Sigmoid colon (tissue), 7 donors: ENCODE results near the gene LCOR. TPM values are rescaled to one million over a fixed set of nuclear protein-coding genes. Genes with fewer than 3 reads are reported as not detected.

Experiments
- DNase-seq: peaks from one replicate; pipeline ENCODE4 v3.0.0-alpha.2; 2019
- H3K27ac ChIP-seq, 4 donors: fragments of 200-600 bp; sonication (generic); one replicate each; pipeline ENCODE4 v1.5.1; 2016 to 2019; ENCODE audit warnings: mild to moderate bottlenecking in 1 of 4
- H3K27me3 ChIP-seq, 3 donors: fragments of 200-600 bp; sonication (generic); one replicate each; pipeline ENCODE4 v1.5.1; 2019; ENCODE audit warnings: mild to moderate bottlenecking in 1 of 3
- H3K36me3 ChIP-seq, 4 donors: fragments of 200-600 bp; sonication (generic); one replicate each; pipeline ENCODE4 v1.5.1; 2016 to 2019
- H3K4me1 ChIP-seq, 4 donors: fragments of 200-600 bp; sonication (generic); one replicate each; pipeline ENCODE4 v1.5.1; 2017 to 2019
- H3K4me3 ChIP-seq, 4 donors: fragments of 200-600 bp; sonication (generic); one replicate each; pipeline ENCODE4 v1.5.1; 2017 to 2019; ENCODE audit warnings: mild to moderate bottlenecking in 2 of 4, moderate library complexity in 1 of 4
- H3K9me3 ChIP-seq, 4 donors: fragments of 200-600 bp in 3 of 4; sonication (generic) in 3 of 4; one replicate each; pipeline versions ENCODE4 v1.5.1 to v1.6.1; 2013 to 2019
- CTCF ChIP-seq, 4 experiments: fragments of 450-650 bp in 3 of 4; fragments of 200-600 bp in 1 of 4; IDR thresholded peaks; one replicate each; pipeline ENCODE4 v1.5.1; 2016 to 2019; ENCODE audit warnings: antibody characterized with exemption in 4 of 4, mild to moderate bottlenecking in 3 of 4, moderate library complexity in 2 of 4
- EP300 ChIP-seq, 4 donors: sonication (generic); formaldehyde crosslinking; IDR thresholded peaks; one replicate each; pipeline ENCODE4 v1.6.1; 2017; ENCODE audit warnings: antibody characterized with exemption in 4 of 4
- POLR2A ChIP-seq, 2 donors: fragments of 450-650 bp; IDR thresholded peaks; one replicate each; pipeline ENCODE4 v1.6.1; 2016; ENCODE audit warnings: antibody characterized with exemption in 2 of 2, mild to moderate bottlenecking in 2 of 2, moderate library complexity in 2 of 2
- POLR2AphosphoS5 ChIP-seq, 4 donors: sonication (generic); formaldehyde crosslinking; IDR thresholded peaks; one replicate each; pipeline ENCODE4 v1.6.1; 2017; ENCODE audit warnings: antibody characterized with exemption in 4 of 4
- WGBS, 2 donors: extraction: QIAGEN DNeasy Blood & Tissue Kit; methylation state at CpG; one replicate each; pipeline ENCODE4 v1.1.7; 2013; 5-methylcytosine and 5-hydroxymethylcytosine counted together
- intact Hi-C: fragments of 100-400 bp; cut with DNase I; formaldehyde crosslinking; loops from one replicate; pipeline ENCODE4 v1.15.1; 2023
- polyA plus RNA-seq, 3 donors: library from polyadenylated mRNA; stranded (reverse); fragments of 200-250 nt; gene quantifications; one replicate each; pipeline ENCODE4 v1.2.3, GENCODE V29; 2013
- total RNA-seq, 4 donors: library from RNA; depleted of rRNA; stranded (reverse); fragments of >200 nt; gene quantifications; one replicate each; pipeline ENCODE4 v1.1.0, GENCODE V29; 2016
- donor health status: healthy with polysubstance abuse.
- donor health status: Bipolar disorder and iron deficiency.
- donor health status: healthy.

The LCOR gene
- total and polyA plus RNA-seq, 7 donors: 8.4 to 270 (median 19.6) TPM

DNA sequence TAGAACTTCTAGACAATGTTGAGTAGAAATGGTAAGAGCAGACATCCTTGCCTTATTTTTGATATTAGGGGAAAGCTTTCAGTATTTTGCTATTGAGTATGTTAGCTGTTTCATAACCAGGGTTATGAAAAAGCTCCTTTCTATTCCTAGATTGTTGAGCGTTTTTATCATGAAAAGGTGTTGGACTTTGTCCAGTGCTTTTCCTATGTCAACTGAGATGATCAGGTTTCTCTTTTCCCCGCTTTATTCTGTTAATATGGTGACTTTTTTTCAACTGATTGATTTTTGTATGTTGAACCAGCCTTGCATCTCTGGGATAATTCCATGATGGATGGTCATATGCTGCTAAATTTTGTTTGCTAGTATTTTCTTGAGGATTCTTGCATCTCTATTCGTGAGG, 58.5 kb downstream of the LCOR start:
- Histone ChIP-seq H3K4me1 (peaks cover 0 to 17% (median 8%) of the 10 kb centered on the region in 4 donors), H3K36me3 (no peaks in the 10 kb centered on the region), H3K4me3 (no peak overlapping the region), H3K27me3 (no peaks in the 10 kb centered on the region), H3K27ac (no peak overlapping the region), H3K9me3 (no peaks in the 10 kb centered on the region)
- intact Hi-C loops: no loop called here
- WGBS, 2 donors: 36 to 78% methylated on average over 3 of the region's 3 CpGs
- TF ChIP-seq CTCF (IDR thresholded peaks at IDR 0.05) (no peak), POLR2A (IDR thresholded peaks at IDR 0.05) (no peak), POLR2AphosphoS5 (IDR thresholded peaks at IDR 0.05) (no peak), EP300 (IDR thresholded peaks at IDR 0.05) (no peak)
- no peak for DNase-seq

DNA sequence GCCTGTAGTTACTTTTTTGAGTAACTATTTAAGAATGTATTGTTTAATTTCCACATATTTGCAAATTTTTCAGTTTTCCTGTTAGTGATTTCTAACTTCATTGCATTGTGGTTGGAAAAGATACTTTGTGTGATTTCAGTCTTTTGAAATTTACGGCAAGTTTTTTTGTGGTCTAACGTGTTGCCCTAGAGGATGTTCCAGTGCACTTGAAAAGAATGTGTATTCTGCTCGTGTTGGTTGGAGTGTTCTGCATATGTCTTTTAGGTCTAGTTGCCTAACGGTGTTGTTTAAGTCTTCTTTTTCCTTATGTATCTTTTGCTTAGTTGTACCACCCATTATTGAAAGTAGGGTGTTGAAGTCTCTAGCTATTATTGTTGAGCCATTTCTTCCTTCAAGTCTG, 59.7 kb downstream of the LCOR start:
- no peak for DNase-seq
- Histone ChIP-seq H3K27ac (no peak overlapping the region), H3K4me1 (peaks cover 0 to 20% (median 8%) of the 10 kb centered on the region in 4 donors), H3K27me3 (no peaks in the 10 kb centered on the region), H3K36me3 (no peaks in the 10 kb centered on the region), H3K4me3 (no peak overlapping the region), H3K9me3 (no peaks in the 10 kb centered on the region)
- 76 to 80% methylated on average over 4 of the region's 4 CpGs for WGBS, 2 donors
- TF ChIP-seq POLR2A (IDR thresholded peaks at IDR 0.05): no peak
- TF ChIP-seq CTCF (IDR thresholded peaks at IDR 0.05): no peak
- no peak for TF ChIP-seq POLR2AphosphoS5 (IDR thresholded peaks at IDR 0.05)
- TF ChIP-seq EP300 (IDR thresholded peaks at IDR 0.05): no peak
- intact Hi-C loops: no loop called here

- no peak for DNase-seq
- WGBS, 2 donors: 94 to 97% methylated on average over 6 of the region's 6 CpGs
- H3K36me3 ChIP-seq: no peaks in the 10 kb centered on the region
- no peaks in the 10 kb centered on the region for H3K9me3 ChIP-seq
- no peaks in the 10 kb centered on the region for H3K27me3 ChIP-seq
- no peak for TF ChIP-seq EP300 (IDR thresholded peaks at IDR 0.05)
- no peak for TF ChIP-seq POLR2A (IDR thresholded peaks at IDR 0.05)
- TF ChIP-seq POLR2AphosphoS5 (IDR thresholded peaks at IDR 0.05): no peak
- TF ChIP-seq CTCF (IDR thresholded peaks at IDR 0.05): no peak
- H3K4me3 ChIP-seq: no peak overlapping the region
- intact Hi-C loops: no loop called here
- H3K27ac ChIP-seq: no peak overlapping the region
- H3K4me1 ChIP-seq: peaks cover 0 to 39% (median 14%) of the 10 kb centered on the region in 4 donors
Observed at GRCh38 chr10:96895662-96896424, 63.7 kb downstream of the LCOR start.

DNA sequence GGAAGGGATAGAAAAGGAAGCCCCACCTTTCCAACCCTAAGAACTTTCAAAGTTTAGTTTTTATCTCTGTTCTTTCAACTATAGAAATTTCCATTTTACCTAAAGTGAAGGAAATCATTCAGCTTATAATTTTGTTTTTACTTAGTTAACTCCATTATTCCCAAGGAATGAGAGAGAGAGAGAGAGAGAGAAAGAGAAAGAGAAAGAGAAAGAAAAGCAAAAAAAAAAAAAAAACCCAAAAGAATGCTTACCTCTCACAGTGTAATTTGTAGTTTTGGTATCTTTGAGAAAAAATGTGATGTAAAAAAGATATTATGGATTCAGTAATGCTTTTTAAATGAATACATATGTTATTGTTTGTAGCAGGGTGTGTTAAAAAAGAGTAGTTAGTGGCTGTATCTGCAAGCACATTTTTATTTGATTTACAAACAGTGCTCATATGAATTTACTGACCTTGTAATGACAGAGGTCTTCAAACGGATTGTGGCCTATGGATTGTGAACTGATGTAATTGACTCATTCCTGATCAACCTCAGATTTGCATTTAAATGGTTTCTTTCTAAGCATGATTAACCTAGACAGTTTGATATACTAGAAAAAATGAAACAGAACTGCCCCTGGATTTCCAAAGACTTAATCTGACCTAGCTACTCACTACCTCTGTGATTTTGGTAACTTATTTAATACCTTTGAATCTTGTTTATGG, 64.9 kb downstream of the LCOR start:
- Histone ChIP-seq H3K4me3 (no peak overlapping the region), H3K27ac (no peak overlapping the region), H3K36me3 (no peaks in the 10 kb centered on the region), H3K9me3 (no peaks in the 10 kb centered on the region), H3K27me3 (no peaks in the 10 kb centered on the region), H3K4me1 (peaks cover 0 to 39% (median 14%) of the 10 kb centered on the region in 4 donors)
- TF ChIP-seq POLR2AphosphoS5 (IDR thresholded peaks at IDR 0.05) (no peak), POLR2A (IDR thresholded peaks at IDR 0.05) (no peak), EP300 (IDR thresholded peaks at IDR 0.05) (no peak), CTCF (IDR thresholded peaks at IDR 0.05) (no peak)
- intact Hi-C loops: no loop called here
- DNase-seq: no peak
- 11 to 41% methylated on average over 1 of the region's 1 CpG for WGBS, 2 donors
